ENCODE data around the gene NRP1.

The NRP1 gene

DNA sequence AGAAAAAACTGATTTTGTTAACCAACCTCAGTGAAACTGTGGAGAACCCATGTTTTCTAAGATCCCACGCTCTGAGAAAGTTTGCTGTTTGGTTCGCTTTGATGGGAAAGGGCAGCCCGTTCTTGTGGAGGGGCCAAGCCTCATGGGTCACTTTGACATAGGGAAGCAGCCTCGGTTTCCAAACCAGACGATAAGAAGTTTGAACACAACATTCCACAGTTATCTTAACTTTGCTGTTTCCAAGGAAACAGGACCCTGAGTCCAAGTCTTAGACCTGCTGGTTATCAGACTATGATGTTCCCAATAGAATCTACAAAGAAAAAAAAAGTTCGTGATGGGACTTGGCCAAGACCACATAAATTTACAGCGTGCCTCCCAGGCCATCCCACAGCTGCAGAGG lies 182.3 kb downstream of the NRP1 start:
- Histone ChIP-seq H2BK5ac (ENCODE audit: low read length) (no peak overlapping the region), H2AFZ (ENCODE audit: low read length) (no peak overlapping the region), H2AK5ac (ENCODE audit: low read depth, low read length) (no peak overlapping the region), H3K36me3 (replicated peaks in 1 of 2; ENCODE audit: control insufficient read depth in 2 of 2, insufficient read depth in 2 of 2, low read length in 2 of 2) (no peaks in the 10 kb centered on the region), H3K79me1 (ENCODE audit: low read depth, low read length) (no peaks in the 10 kb centered on the region), H3K9me3 (replicated peaks in 1 of 2; ENCODE audit: control insufficient read depth in 2 of 2, insufficient read depth in 1 of 2, low read depth in 1 of 2, low read length in 2 of 2) (peaks cover 0 to 9% of the 10 kb centered on the region in 2 donors), H3K18ac (ENCODE audit: low read length) (no peak overlapping the region), H3K23ac (ENCODE audit: low read depth, low read length, poor library complexity) (no peak overlapping the region), H4K91ac (ENCODE audit: low read depth, low read length, poor library complexity) (no peak overlapping the region), H4K8ac (ENCODE audit: low read depth, low read length) (no peak overlapping the region), H3K4me2 (ENCODE audit: insufficient read depth, low read length, poor library complexity, severe bottlenecking) (no peak overlapping the region), H3K4ac (ENCODE audit: low read length) (no peak overlapping the region), H3K27ac (replicated peaks; ENCODE audit: low read length) (no peak overlapping the region), H2BK15ac (ENCODE audit: low read length) (no peak overlapping the region), H3K14ac (ENCODE audit: low read length) (no peak overlapping the region), H3K4me3 (ENCODE audit: low read length in 2 of 2) (no peak overlapping the region), H3K27me3 (ENCODE audit: control insufficient read depth in 3 of 3, insufficient read depth in 3 of 3, low read depth in 1 of 3, low read length in 3 of 3) (peaks cover 0 to 79% (median 0%) of the 10 kb centered on the region in 3 experiments), H2BK120ac (ENCODE audit: low read depth, low read length) (no peak overlapping the region), H2BK12ac (ENCODE audit: low read length) (no peak overlapping the region), H3K9ac (ENCODE audit: low read depth, low read length, poor library complexity) (no peak overlapping the region), H3K4me1 (ENCODE audit: control insufficient read depth in 2 of 2, insufficient read depth in 1 of 2, low read depth in 1 of 2, low read length in 2 of 2) (peaks cover 0 to 2% of the 10 kb centered on the region in 2 donors)
- WGBS, 2 donors (ENCODE audit: extremely low coverage in 2 of 2, insufficient read length in 2 of 2, insufficient replicate concordance in 1 of 2): no CpG with 5 or more reads among the region's 7 CpGs
- DNase-seq (ENCODE audit: low spot score): no peak

GRCh38 chr10:33151344-33151864 lies 183.1 kb downstream of the NRP1 start:
- Histone ChIP-seq H3K27me3 (ENCODE audit: control insufficient read depth in 3 of 3, insufficient read depth in 3 of 3, low read depth in 1 of 3, low read length in 3 of 3) (peaks cover 0 to 82% (median 0%) of the 10 kb centered on the region in 3 experiments), H3K9me3 (replicated peaks in 1 of 2; ENCODE audit: control insufficient read depth in 2 of 2, insufficient read depth in 1 of 2, low read depth in 1 of 2, low read length in 2 of 2) (peaks cover 0 to 9% of the 10 kb centered on the region in 2 donors), H3K14ac (ENCODE audit: low read length) (no peak overlapping the region), H2BK15ac (ENCODE audit: low read length) (no peak overlapping the region), H4K91ac (ENCODE audit: low read depth, low read length, poor library complexity) (no peak overlapping the region), H3K27ac (replicated peaks; ENCODE audit: low read length) (no peak overlapping the region), H3K18ac (ENCODE audit: low read length) (no peak overlapping the region), H2BK12ac (ENCODE audit: low read length) (no peak overlapping the region), H2BK120ac (ENCODE audit: low read depth, low read length) (no peak overlapping the region), H2AFZ (ENCODE audit: low read length) (no peak overlapping the region), H3K4me3 (ENCODE audit: low read length in 2 of 2) (no peak overlapping the region), H3K9ac (ENCODE audit: low read depth, low read length, poor library complexity) (no peak overlapping the region), H4K8ac (ENCODE audit: low read depth, low read length) (no peak overlapping the region), H2BK5ac (ENCODE audit: low read length) (no peak overlapping the region), H3K36me3 (replicated peaks in 1 of 2; ENCODE audit: control insufficient read depth in 2 of 2, insufficient read depth in 2 of 2, low read length in 2 of 2) (no peaks in the 10 kb centered on the region), H3K4me2 (ENCODE audit: insufficient read depth, low read length, poor library complexity, severe bottlenecking) (no peak overlapping the region), H3K4ac (ENCODE audit: low read length) (no peak overlapping the region), H3K23ac (ENCODE audit: low read depth, low read length, poor library complexity) (no peak overlapping the region), H3K4me1 (ENCODE audit: control insufficient read depth in 2 of 2, insufficient read depth in 1 of 2, low read depth in 1 of 2, low read length in 2 of 2) (peaks cover 0 to 2% of the 10 kb centered on the region in 2 donors), H3K79me1 (ENCODE audit: low read depth, low read length) (no peaks in the 10 kb centered on the region), H2AK5ac (ENCODE audit: low read depth, low read length) (no peak overlapping the region)
- WGBS, 2 donors (ENCODE audit: extremely low coverage in 2 of 2, insufficient read length in 2 of 2, insufficient replicate concordance in 1 of 2): no CpG with 5 or more reads among the region's 3 CpGs
- no peak for DNase-seq (ENCODE audit: low spot score)

DNA sequence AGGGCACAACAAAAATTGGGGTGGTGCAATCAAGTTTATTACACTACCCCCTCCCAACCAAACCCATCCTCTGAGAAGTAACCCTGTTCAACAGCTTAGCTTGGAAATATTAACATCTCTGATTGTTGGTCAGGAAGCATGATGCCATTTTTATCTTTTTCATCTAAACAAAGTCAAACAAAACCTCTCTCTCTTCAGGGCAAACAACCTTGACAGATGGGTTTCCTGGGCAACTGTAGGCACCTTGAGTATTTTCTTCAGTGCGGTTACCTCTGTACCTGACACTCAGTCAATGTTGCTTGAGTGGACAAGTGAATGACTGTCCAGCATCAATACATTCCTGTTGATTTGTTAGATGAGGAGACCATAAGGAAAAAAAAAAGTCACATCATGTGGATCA lies 183.6 kb downstream of the NRP1 start:
- Histone ChIP-seq H3K14ac (ENCODE audit: low read length) (no peak overlapping the region), H2BK5ac (ENCODE audit: low read length) (no peak overlapping the region), H3K79me1 (ENCODE audit: low read depth, low read length) (no peaks in the 10 kb centered on the region), H4K91ac (ENCODE audit: low read depth, low read length, poor library complexity) (no peak overlapping the region), H3K4ac (ENCODE audit: low read length) (no peak overlapping the region), H2BK120ac (ENCODE audit: low read depth, low read length) (no peak overlapping the region), H3K9ac (ENCODE audit: low read depth, low read length, poor library complexity) (no peak overlapping the region), H3K18ac (ENCODE audit: low read length) (no peak overlapping the region), H3K4me3 (ENCODE audit: low read length in 2 of 2) (no peak overlapping the region), H3K4me2 (ENCODE audit: insufficient read depth, low read length, poor library complexity, severe bottlenecking) (no peak overlapping the region), H2BK15ac (ENCODE audit: low read length) (no peak overlapping the region), H2AK5ac (ENCODE audit: low read depth, low read length) (no peak overlapping the region), H3K27me3 (ENCODE audit: control insufficient read depth in 3 of 3, insufficient read depth in 3 of 3, low read depth in 1 of 3, low read length in 3 of 3) (peaks cover 0 to 84% (median 0%) of the 10 kb centered on the region in 3 experiments), H3K4me1 (ENCODE audit: control insufficient read depth in 2 of 2, insufficient read depth in 1 of 2, low read depth in 1 of 2, low read length in 2 of 2) (peaks cover 3 to 4% of the 10 kb centered on the region in 2 donors), H2BK12ac (ENCODE audit: low read length) (no peak overlapping the region), H3K9me3 (replicated peaks in 1 of 2; ENCODE audit: control insufficient read depth in 2 of 2, insufficient read depth in 1 of 2, low read depth in 1 of 2, low read length in 2 of 2) (peaks cover 0 to 9% of the 10 kb centered on the region in 2 donors), H3K23ac (ENCODE audit: low read depth, low read length, poor library complexity) (no peak overlapping the region), H3K36me3 (replicated peaks in 1 of 2; ENCODE audit: control insufficient read depth in 2 of 2, insufficient read depth in 2 of 2, low read length in 2 of 2) (no peaks in the 10 kb centered on the region), H4K8ac (ENCODE audit: low read depth, low read length) (no peak overlapping the region), H2AFZ (ENCODE audit: low read length) (no peak overlapping the region), H3K27ac (replicated peaks; ENCODE audit: low read length) (no peak overlapping the region)
- no CpG with 5 or more reads among the region's 1 CpG for WGBS, 2 donors (ENCODE audit: extremely low coverage in 2 of 2, insufficient read length in 2 of 2, insufficient replicate concordance in 1 of 2)
- no peak for DNase-seq (ENCODE audit: low spot score)

DNA sequence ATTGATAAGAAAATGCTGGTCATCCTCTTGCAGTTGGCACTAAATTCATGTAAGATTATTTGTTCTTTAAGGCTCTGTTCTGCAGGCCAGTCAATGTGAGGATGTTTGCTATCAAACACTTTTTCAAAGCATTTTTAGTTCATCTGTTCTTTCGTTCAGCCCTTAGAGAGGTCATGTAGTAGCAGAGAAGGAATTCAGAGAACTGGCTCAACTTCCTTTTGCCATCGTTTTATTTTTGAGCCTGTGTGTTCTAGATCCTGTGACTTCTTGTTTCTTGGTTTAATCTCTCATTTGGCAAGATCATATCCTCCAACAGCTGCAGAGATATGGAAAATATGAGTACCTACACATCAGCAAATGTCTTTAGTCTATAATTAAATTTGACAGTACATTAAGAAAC lies 184.3 kb downstream of the NRP1 start:
- Histone ChIP-seq H3K36me3 (replicated peaks in 1 of 2; ENCODE audit: control insufficient read depth in 2 of 2, insufficient read depth in 2 of 2, low read length in 2 of 2) (no peaks in the 10 kb centered on the region), H3K79me1 (ENCODE audit: low read depth, low read length) (no peaks in the 10 kb centered on the region), H3K9me3 (replicated peaks in 1 of 2; ENCODE audit: control insufficient read depth in 2 of 2, insufficient read depth in 1 of 2, low read depth in 1 of 2, low read length in 2 of 2) (peaks cover 0 to 9% of the 10 kb centered on the region in 2 donors), H2BK15ac (ENCODE audit: low read length) (no peak overlapping the region), H3K4ac (ENCODE audit: low read length) (no peak overlapping the region), H4K8ac (ENCODE audit: low read depth, low read length) (no peak overlapping the region), H3K4me2 (ENCODE audit: insufficient read depth, low read length, poor library complexity, severe bottlenecking) (no peak overlapping the region), H2BK120ac (ENCODE audit: low read depth, low read length) (no peak overlapping the region), H3K18ac (ENCODE audit: low read length) (no peak overlapping the region), H3K9ac (ENCODE audit: low read depth, low read length, poor library complexity) (no peak overlapping the region), H4K91ac (ENCODE audit: low read depth, low read length, poor library complexity) (no peak overlapping the region), H3K4me3 (ENCODE audit: low read length in 2 of 2) (no peak overlapping the region), H2BK5ac (ENCODE audit: low read length) (no peak overlapping the region), H3K23ac (ENCODE audit: low read depth, low read length, poor library complexity) (no peak overlapping the region), H3K4me1 (ENCODE audit: control insufficient read depth in 2 of 2, insufficient read depth in 1 of 2, low read depth in 1 of 2, low read length in 2 of 2) (peaks cover 3 to 8% of the 10 kb centered on the region in 2 donors), H3K14ac (ENCODE audit: low read length) (no peak overlapping the region), H2BK12ac (ENCODE audit: low read length) (no peak overlapping the region), H3K27me3 (ENCODE audit: control insufficient read depth in 3 of 3, insufficient read depth in 3 of 3, low read depth in 1 of 3, low read length in 3 of 3) (peaks cover 0 to 80% (median 3%) of the 10 kb centered on the region in 3 experiments), H3K27ac (replicated peaks; ENCODE audit: low read length) (no peak overlapping the region), H2AFZ (ENCODE audit: low read length) (no peak overlapping the region), H2AK5ac (ENCODE audit: low read depth, low read length) (no peak overlapping the region)
- WGBS, 2 donors (ENCODE audit: extremely low coverage in 2 of 2, insufficient read length in 2 of 2, insufficient replicate concordance in 1 of 2): no CpG with 5 or more reads among the region's 2 CpGs
- no peak for DNase-seq (ENCODE audit: low spot score)

All from neuronal stem cell (in vitro differentiated cells).